Osteoblast (primary cell): Measurements from ENCODE around the gene NXNL2. TPM values are rescaled to one million over a fixed set of nuclear protein-coding genes. Genes with fewer than 3 reads are reported as not detected.

Source experiments
- DNase-seq: peaks from one replicate; pipeline ENCODE4 v3.0.0; 2011; ENCODE audit warnings: low spot score, mixed read lengths; ENCODE audit not compliant: insufficient read length; ENCODE audit errors: missing footprints
- H2AFZ ChIP-seq: 2 replicates; pipeline ENCODE4 v1.6.0; 2011; ENCODE audit warnings: mild to moderate bottlenecking, low read length
- H3K27ac ChIP-seq: 2 replicates; pipeline ENCODE4 v1.5.1; 2011; ENCODE audit warnings: mild to moderate bottlenecking, low read depth, low read length, moderate library complexity
- H3K27me3 ChIP-seq: 2 replicates; pipeline ENCODE4 v1.6.0; 2012; ENCODE audit warnings: mild to moderate bottlenecking, control low read depth, inconsistent platforms, low read length, moderate library complexity; ENCODE audit not compliant: insufficient read depth
- H3K36me3 ChIP-seq: 2 replicates; pipeline ENCODE4 v1.5.1; 2011; ENCODE audit warnings: mild to moderate bottlenecking, low read length, control low read depth, moderate library complexity; ENCODE audit not compliant: insufficient read depth
- H3K4me1 ChIP-seq: 2 replicates; pipeline ENCODE4 v1.5.1; 2011; ENCODE audit warnings: mild to moderate bottlenecking, low read length, control low read depth, moderate library complexity; ENCODE audit not compliant: insufficient read depth
- H3K4me2 ChIP-seq: 2 replicates; pipeline ENCODE4 v1.6.0; 2011; ENCODE audit warnings: mild to moderate bottlenecking, low read length; ENCODE audit not compliant: insufficient read depth
- H3K4me3 ChIP-seq: fragments of 200-600 bp; sonication (generic); 3 replicates; pipeline ENCODE4 v1.5.1; 2012; ENCODE audit warnings: mild to moderate bottlenecking, low read length, inconsistent platforms; ENCODE audit not compliant: insufficient read depth
- H3K79me2 ChIP-seq: 2 replicates; pipeline ENCODE4 v1.6.0; 2012; ENCODE audit warnings: mild to moderate bottlenecking, low read length, control low read depth, inconsistent platforms; ENCODE audit not compliant: insufficient read depth
- H3K9me3 ChIP-seq: 2 replicates; pipeline ENCODE4 v1.5.1; 2011; ENCODE audit warnings: low read depth, low read length, control low read depth
- H4K20me1 ChIP-seq: 2 replicates; pipeline ENCODE4 v1.6.0; 2012; ENCODE audit warnings: mild to moderate bottlenecking, low read length, control low read depth; ENCODE audit not compliant: insufficient read depth
- CTCF ChIP-seq: IDR thresholded peaks from 2 replicates; pipeline ENCODE4 v1.5.1; 2011; ENCODE audit warnings: mild to moderate bottlenecking, low read depth, low read length, moderate library complexity; ENCODE audit errors: extremely low read depth
- total RNA-seq: library from RNA; depleted of rRNA; stranded (reverse); fragments of >200 nt; gene quantifications from 2 replicates; pipeline ENCODE4 v1.2.3, GENCODE V29; 2012

The NXNL2 gene
- total RNA-seq, 1 donor, result 3.3 TPM

- no peak for DNase-seq
- no peaks in the 10 kb centered on the region for H4K20me1 ChIP-seq
- no peak overlapping the region for H3K4me3 ChIP-seq
- H2AFZ ChIP-seq, result no peak overlapping the region
- no peak overlapping the region for H3K27ac ChIP-seq
- H3K4me2 ChIP-seq, result no peak overlapping the region
- peaks cover 21% of the 10 kb centered on the region for H3K4me1 ChIP-seq
- TF ChIP-seq CTCF, result no peak
- H3K9me3 ChIP-seq, result no peaks in the 10 kb centered on the region
- H3K27me3 ChIP-seq, result no peaks in the 10 kb centered on the region
- no peaks in the 10 kb centered on the region for H3K79me2 ChIP-seq
- H3K36me3 ChIP-seq, result no peaks in the 10 kb centered on the region
Measured at GRCh38 chr9:88521308-88521707, 13.7 kb upstream of the NXNL2 start.

- Histone ChIP-seq H3K27me3 (no peaks in the 10 kb centered on the region), H3K36me3 (peaks cover under 1% of the 10 kb centered on the region), H3K4me3 (no peak overlapping the region), H3K79me2 (peaks cover 2% of the 10 kb centered on the region), H4K20me1 (no peaks in the 10 kb centered on the region), H3K9me3 (no peaks in the 10 kb centered on the region), H3K27ac (no peak overlapping the region), H2AFZ (no peak overlapping the region), H3K4me1 (peaks cover 21% of the 10 kb centered on the region), H3K4me2 (no peak overlapping the region)
- no peak for TF ChIP-seq CTCF
- DNase-seq, result no peak
Measured at GRCh38 chr9:88522360-88522759, 12.6 kb upstream of the NXNL2 start.

GRCh38 chr9:88523056-88523455, 11.9 kb upstream of the NXNL2 start:
- TF ChIP-seq CTCF, result no peak
- peaks cover 5% of the 10 kb centered on the region for H3K79me2 ChIP-seq
- peak overlapping the region; percentile 70 for H3K4me2 ChIP-seq
- no peak overlapping the region for H2AFZ ChIP-seq
- no peaks in the 10 kb centered on the region for H3K27me3 ChIP-seq
- no peaks in the 10 kb centered on the region for H4K20me1 ChIP-seq
- peaks cover 7% of the 10 kb centered on the region for H3K36me3 ChIP-seq
- peaks cover 24% of the 10 kb centered on the region for H3K4me1 ChIP-seq
- H3K4me3 ChIP-seq, result no peak overlapping the region
- peak overlapping the region; percentile 81 for H3K27ac ChIP-seq
- no peaks in the 10 kb centered on the region for H3K9me3 ChIP-seq
- peak; percentile 92 for DNase-seq

- H4K20me1 ChIP-seq, result no peaks in the 10 kb centered on the region
- no peak overlapping the region for H2AFZ ChIP-seq
- no peak overlapping the region for H3K27ac ChIP-seq
- no peak overlapping the region for H3K4me2 ChIP-seq
- peak; percentile 35 for DNase-seq
- H3K4me1 ChIP-seq, result peaks cover 42% of the 10 kb centered on the region
- peaks cover 15% of the 10 kb centered on the region for H3K79me2 ChIP-seq
- H3K4me3 ChIP-seq, result no peak overlapping the region
- no peaks in the 10 kb centered on the region for H3K9me3 ChIP-seq
- no peaks in the 10 kb centered on the region for H3K27me3 ChIP-seq
- H3K36me3 ChIP-seq, result peaks cover 8% of the 10 kb centered on the region
- no peak for TF ChIP-seq CTCF
Measured at GRCh38 chr9:88524911-88525310, 10.1 kb upstream of the NXNL2 start.
